Stomach (tissue), 9 donors: ENCODE measurements around the gene RAB18. TPM values are rescaled to one million over a fixed set of nuclear protein-coding genes. Genes with fewer than 3 reads are reported as not detected.

ENCODE experiments used
- DNase-seq, 2 donors: peaks; one replicate each; pipeline versions ENCODE4 v3.0.0 to v3.0.0-alpha.2; 2013 to 2019
- H3K27ac ChIP-seq, 5 donors: fragments of 200-600 bp in 4 of 5; sonication (generic) in 4 of 5; one replicate each; pipeline ENCODE4 v1.5.1; 2013 to 2019; ENCODE audit warnings: mild to moderate bottlenecking in 1 of 5, moderate library complexity in 1 of 5
- H3K27me3 ChIP-seq, 3 donors: fragments of 200-600 bp; sonication (generic); one replicate each; pipeline ENCODE4 v1.5.1; 2017 to 2019; ENCODE audit warnings: mixed run types in 1 of 3
- H3K36me3 ChIP-seq, 4 donors: fragments of 200-600 bp; sonication (generic); 1 replicate in 3 of 4; 2 replicates in 1 of 4; pipeline ENCODE4 v1.5.1; 2016 to 2019
- H3K4me1 ChIP-seq, 4 donors: fragments of 200-600 bp; sonication (generic); one replicate each; pipeline ENCODE4 v1.5.1; 2016 to 2019
- H3K4me3 ChIP-seq, 4 donors: fragments of 200-600 bp; sonication (generic) in 3 of 4; one replicate each; pipeline ENCODE4 v1.5.1; 2016 to 2019; ENCODE audit warnings: mild to moderate bottlenecking in 1 of 4
- H3K9me3 ChIP-seq, 4 donors: fragments of 200-600 bp; sonication (generic); one replicate each; pipeline ENCODE4 v1.5.1; 2016 to 2019
- EP300 ChIP-seq: sonication (generic); formaldehyde crosslinking; IDR thresholded peaks from one replicate; pipeline ENCODE4 v1.6.1; 2017; ENCODE audit warnings: antibody characterized with exemption
- POLR2A ChIP-seq, 4 donors: fragments of 450-650 bp; IDR thresholded peaks; one replicate each; pipeline ENCODE4 v1.6.1; 2016; ENCODE audit warnings: antibody characterized with exemption in 4 of 4, control low read depth in 2 of 4, mild to moderate bottlenecking in 1 of 4, moderate library complexity in 1 of 4
- POLR2AphosphoS5 ChIP-seq, 3 donors: sonication (generic); formaldehyde crosslinking; IDR thresholded peaks; one replicate each; pipeline ENCODE4 v1.6.1; 2016; ENCODE audit warnings: antibody characterized with exemption in 3 of 3
- WGBS, 5 donors: extraction: QIAGEN DNeasy Blood & Tissue Kit in 3 of 5; methylation state at CpG; one replicate each; pipeline versions ENCODE4 v1.1.5 to v1.1.7; 2013 to 2018; 5-methylcytosine and 5-hydroxymethylcytosine counted together
- intact Hi-C: fragments of 100-400 bp; cut with DNase I; formaldehyde crosslinking; loops from one replicate; pipeline ENCODE4 v1.15.1; 2023; ENCODE audit warnings: low total_unique reads
- polyA plus RNA-seq, 3 donors: library from polyadenylated mRNA; stranded (reverse); fragments of 200-250 nt; gene quantifications; one replicate each; pipeline ENCODE4 v1.2.3, GENCODE V29; 2013
- total RNA-seq, 5 donors: library from RNA; depleted of rRNA; stranded (reverse); fragments of >200 nt; gene quantifications; one replicate each; pipeline versions ENCODE4 v1.1.0 to v1.2.3, GENCODE V29; 2014 to 2016
- TF ChIP-seq, protein P1 (sequence below), 7 experiments: fragments of 450-650 bp in 4 of 7; fragments of 200-600 bp in 3 of 7; sonication (generic) in 3 of 7; IDR thresholded peaks; one replicate each; pipeline ENCODE4 v1.5.1; 2016 to 2019; ENCODE audit warnings: antibody characterized with exemption in 7 of 7, control low read depth in 2 of 7, mild to moderate bottlenecking in 1 of 7
- donor health status: healthy with polysubstance abuse.
- donor health status: Bipolar disorder and iron deficiency.
- donor health status: healthy.

Gene RAB18
- total and polyA plus RNA-seq, 8 donors = 4.9 to 111 (median 35.1) TPM

GRCh38 chr10:27531336-27531847 lies 27.3 kb downstream of the RAB18 start:
- no peak for TF ChIP-seq POLR2A (IDR thresholded peaks at IDR 0.05)
- TF ChIP-seq, protein P1, sequence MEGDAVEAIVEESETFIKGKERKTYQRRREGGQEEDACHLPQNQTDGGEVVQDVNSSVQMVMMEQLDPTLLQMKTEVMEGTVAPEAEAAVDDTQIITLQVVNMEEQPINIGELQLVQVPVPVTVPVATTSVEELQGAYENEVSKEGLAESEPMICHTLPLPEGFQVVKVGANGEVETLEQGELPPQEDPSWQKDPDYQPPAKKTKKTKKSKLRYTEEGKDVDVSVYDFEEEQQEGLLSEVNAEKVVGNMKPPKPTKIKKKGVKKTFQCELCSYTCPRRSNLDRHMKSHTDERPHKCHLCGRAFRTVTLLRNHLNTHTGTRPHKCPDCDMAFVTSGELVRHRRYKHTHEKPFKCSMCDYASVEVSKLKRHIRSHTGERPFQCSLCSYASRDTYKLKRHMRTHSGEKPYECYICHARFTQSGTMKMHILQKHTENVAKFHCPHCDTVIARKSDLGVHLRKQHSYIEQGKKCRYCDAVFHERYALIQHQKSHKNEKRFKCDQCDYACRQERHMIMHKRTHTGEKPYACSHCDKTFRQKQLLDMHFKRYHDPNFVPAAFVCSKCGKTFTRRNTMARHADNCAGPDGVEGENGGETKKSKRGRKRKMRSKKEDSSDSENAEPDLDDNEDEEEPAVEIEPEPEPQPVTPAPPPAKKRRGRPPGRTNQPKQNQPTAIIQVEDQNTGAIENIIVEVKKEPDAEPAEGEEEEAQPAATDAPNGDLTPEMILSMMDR (IDR thresholded peaks at IDR 0.05) = no peak
- no peak for TF ChIP-seq POLR2AphosphoS5 (IDR thresholded peaks at IDR 0.05)
- no peak for TF ChIP-seq EP300
- H3K27ac ChIP-seq = no peak overlapping the region
- intact Hi-C loops = no loop called here
- H3K4me1 ChIP-seq = peaks cover under 1 to 50% (median 29%) of the 10 kb centered on the region in 4 donors
- no peak for DNase-seq
- 89 to 93% (median 91%) methylated on average over 3 of the region's 3 CpGs for WGBS, 5 donors
- no peaks in the 10 kb centered on the region for H3K9me3 ChIP-seq
- peaks cover 3 to 29% (median 27%) of the 10 kb centered on the region in 4 donors for H3K36me3 ChIP-seq
- H3K4me3 ChIP-seq = no peak overlapping the region
- H3K27me3 ChIP-seq = no peaks in the 10 kb centered on the region

GRCh38 chr10:27534161-27534700 lies 30.1 kb downstream of the RAB18 start:
- no peak for DNase-seq
- Histone ChIP-seq H3K36me3 (peaks cover 10 to 54% (median 54%) of the 10 kb centered on the region in 4 donors), H3K9me3 (no peaks in the 10 kb centered on the region), H3K27me3 (no peaks in the 10 kb centered on the region), H3K4me3 (no peak overlapping the region), H3K4me1 (peaks cover 0 to 37% (median 14%) of the 10 kb centered on the region in 4 donors), H3K27ac (no peak overlapping the region)
- 73 to 89% (median 85%) methylated on average over 2 of the region's 2 CpGs for WGBS, 5 donors
- intact Hi-C loops = no loop called here
- TF ChIP-seq, protein P1 (IDR thresholded peaks at IDR 0.05) = no peak
- TF ChIP-seq EP300 (no peak), POLR2A (IDR thresholded peaks at IDR 0.05) (no peak), POLR2AphosphoS5 (IDR thresholded peaks at IDR 0.05) (no peak)

DNA sequence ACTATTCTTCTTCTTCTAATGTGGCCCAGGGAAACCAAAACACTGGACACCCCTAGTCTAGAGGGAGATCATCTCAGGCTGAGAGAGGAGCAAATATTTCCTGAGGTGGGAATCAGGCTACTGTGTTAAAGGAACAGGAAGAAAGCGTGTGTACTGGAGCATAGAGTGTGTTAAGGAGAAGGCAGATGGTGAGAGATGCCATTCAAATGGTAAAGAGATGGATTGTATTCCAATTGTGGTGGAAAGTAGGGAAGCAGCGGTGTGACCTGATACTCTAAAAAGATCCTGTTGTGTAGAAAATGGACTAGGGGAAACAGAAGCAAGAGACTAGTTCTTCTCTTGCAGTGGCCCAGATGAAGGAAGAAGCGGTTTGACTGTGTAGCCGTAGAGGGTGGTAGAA lies 31.2 kb downstream of the RAB18 start:
- Histone ChIP-seq H3K27ac (no peak overlapping the region), H3K4me3 (no peak overlapping the region), H3K9me3 (no peaks in the 10 kb centered on the region), H3K27me3 (no peaks in the 10 kb centered on the region), H3K36me3 (peaks cover 10 to 64% (median 60%) of the 10 kb centered on the region in 4 donors), H3K4me1 (peaks cover 0 to 27% (median 5%) of the 10 kb centered on the region in 4 donors)
- TF ChIP-seq, protein P1 (IDR thresholded peaks at IDR 0.05) = no peak
- TF ChIP-seq POLR2AphosphoS5 (IDR thresholded peaks at IDR 0.05) (no peak), EP300 (no peak), POLR2A (IDR thresholded peaks at IDR 0.05) (no peak)
- 94 to 100% (median 99%) methylated on average over 4 of the region's 4 CpGs for WGBS, 5 donors
- intact Hi-C loops = no loop called here
- DNase-seq = no peak

DNA sequence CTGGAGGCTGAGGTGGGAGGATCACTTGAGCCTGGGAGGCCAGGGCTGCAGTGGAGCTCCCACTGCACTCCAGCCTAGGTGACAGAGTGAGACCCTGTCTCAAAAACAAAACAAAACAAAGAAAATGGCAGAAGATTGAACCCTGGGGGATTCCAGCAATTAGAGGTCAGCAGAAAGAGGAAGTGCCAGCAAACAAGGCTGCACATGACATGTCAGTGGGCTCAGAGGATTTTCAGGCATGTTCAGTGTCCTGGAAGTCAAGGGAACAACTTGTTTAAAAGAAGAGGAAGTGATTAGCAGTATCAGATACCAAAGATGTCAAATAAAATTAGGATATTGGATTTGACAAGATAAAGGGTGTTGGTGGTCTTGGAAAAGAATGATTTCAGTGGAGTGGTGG lies 32.3 kb downstream of the RAB18 start:
- Histone ChIP-seq H3K27me3 (no peaks in the 10 kb centered on the region), H3K27ac (no peak overlapping the region), H3K36me3 (peaks cover 10 to 64% (median 61%) of the 10 kb centered on the region in 4 donors), H3K4me1 (peaks cover 0 to 18% (median under 1%) of the 10 kb centered on the region in 4 donors), H3K9me3 (no peaks in the 10 kb centered on the region), H3K4me3 (no peak overlapping the region)
- TF ChIP-seq POLR2A (IDR thresholded peaks at IDR 0.05) = no peak
- TF ChIP-seq, protein P1 (IDR thresholded peaks at IDR 0.05) = no peak
- TF ChIP-seq EP300 = no peak
- TF ChIP-seq POLR2AphosphoS5 (IDR thresholded peaks at IDR 0.05) = no peak
- no peak for DNase-seq
- intact Hi-C loops = no loop called here
